T-helper 1 cell (primary cell): ENCODE results near the gene SEMA6A.

ENCODE experiments used
- DNase-seq, 5 donors: peaks; one replicate each; pipeline ENCODE4 v3.0.0-alpha.2; 2012 to 2020

The SEMA6A gene

DNA sequence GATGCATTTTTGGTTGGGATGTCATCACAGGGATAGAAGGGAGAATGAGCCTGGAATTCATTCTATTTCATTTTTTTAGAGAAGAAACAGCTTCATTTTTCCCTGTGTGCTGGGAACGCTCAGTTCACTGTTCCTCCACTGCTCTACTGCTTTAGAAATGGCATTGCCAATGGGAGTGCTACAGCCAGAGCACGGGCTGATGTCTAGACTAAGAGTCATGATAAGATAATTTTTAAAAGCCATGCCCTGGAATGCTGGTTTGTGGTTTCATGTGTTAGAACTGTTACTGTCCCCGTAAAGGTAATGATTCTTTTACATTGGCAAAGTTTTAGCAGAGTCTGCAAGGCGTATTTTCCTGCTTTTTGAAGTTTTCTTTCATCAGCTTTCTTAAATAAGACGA lies 119.6 kb downstream of the SEMA6A start:
- DNase-seq = no peak

DNA sequence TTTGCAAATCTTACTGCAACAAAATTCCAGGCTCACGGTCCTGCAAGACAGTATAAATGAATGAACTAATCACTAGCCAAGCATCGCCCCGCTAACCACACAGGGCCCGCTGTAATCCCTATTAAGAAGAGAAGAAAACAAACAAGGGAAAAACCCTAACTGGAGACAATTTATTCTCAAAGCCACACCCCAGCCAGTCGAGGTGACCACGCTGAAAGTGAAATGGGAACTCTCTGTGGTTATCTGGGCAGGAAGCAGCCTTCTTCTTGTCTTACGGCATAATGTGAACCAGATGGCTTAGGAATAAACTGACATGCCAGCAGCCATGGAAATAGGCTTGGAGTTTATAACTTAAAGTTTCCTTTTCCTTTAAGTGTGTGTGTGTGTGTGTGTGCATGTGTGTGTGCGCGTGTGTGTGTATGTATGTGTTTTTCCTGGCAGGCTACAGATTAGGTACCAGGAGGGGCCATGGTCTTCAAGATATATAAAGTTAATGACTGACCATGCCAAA lies 120.2 kb downstream of the SEMA6A start:
- peak in 1 of 5 donors; percentile 4 for DNase-seq

DNA sequence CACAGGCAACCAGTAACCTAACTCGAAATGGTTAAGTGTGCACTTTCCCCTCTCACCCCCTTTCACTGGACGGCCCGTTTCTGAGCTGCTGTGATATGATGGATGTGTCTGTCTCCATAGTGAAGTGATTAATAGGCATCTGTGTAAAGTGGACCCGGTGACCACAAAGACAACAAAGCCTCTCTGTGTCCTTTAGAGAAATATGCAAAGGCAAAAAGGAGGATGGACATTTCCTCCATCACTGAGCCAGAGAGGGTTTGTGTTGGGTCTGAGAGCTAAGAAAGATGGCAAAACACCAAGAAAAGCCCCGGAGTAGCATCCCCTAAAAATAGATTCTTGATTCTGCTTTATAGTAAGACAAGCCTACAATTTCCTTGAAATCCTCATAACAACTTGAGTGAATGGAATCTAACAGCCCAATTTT lies 120.6 kb downstream of the SEMA6A start:
- DNase-seq = no peak

DNA sequence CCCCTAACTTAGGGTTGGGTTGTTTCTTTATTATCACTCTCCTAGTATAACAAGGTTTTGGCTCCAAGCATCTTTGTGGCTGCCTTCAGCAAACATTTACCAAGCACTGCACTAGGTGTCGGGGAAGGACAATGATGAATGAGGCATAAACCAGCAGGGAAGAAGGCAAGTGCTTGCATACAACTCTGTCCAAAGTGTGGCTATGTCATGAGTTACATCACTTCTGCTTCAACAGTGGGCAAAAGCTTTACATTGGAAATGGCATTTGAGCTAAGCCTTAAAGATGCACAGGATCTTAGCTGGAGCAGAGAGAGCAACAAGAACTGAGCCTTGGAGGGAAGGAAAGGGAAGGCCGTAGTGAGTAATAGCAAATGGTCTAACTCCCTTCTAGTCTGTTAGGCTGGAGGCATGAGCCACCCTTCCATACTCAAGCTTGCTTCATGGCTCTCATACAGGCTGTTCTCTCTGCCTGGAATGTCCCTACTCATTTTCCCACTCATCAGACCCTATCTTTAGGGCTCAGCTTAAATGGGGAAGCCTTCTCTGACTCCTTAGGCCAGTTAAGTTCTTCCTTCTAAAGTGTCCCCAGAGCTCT lies 121.8 kb downstream of the SEMA6A start:
- no peak for DNase-seq

DNA sequence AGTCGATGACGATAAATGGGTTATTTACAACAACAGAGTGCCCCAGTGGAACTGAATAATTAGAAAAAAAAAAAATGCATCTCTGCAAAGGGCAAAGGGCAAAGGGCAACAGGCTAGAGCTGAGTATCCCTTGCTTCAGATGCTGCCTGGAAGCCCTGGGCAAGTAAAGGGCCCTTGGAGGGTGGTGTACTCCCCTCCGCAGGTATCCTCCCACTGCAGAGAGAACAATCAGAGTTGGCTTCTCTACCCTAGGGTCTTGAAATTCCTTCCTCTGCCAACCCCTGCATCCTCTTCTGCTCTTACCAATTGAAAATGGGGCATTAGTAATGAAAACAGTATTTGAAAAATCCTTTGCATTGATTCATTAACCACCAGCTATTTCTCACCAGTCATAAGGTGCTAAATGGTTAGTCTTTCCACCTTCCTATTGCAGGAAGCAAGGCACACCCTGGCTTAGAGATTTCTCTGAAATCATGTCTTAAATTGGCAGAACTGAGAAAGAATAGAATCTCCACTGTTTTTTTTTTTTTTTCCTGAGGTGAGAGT lies 122.6 kb downstream of the SEMA6A start:
- DNase-seq = no peak

DNA sequence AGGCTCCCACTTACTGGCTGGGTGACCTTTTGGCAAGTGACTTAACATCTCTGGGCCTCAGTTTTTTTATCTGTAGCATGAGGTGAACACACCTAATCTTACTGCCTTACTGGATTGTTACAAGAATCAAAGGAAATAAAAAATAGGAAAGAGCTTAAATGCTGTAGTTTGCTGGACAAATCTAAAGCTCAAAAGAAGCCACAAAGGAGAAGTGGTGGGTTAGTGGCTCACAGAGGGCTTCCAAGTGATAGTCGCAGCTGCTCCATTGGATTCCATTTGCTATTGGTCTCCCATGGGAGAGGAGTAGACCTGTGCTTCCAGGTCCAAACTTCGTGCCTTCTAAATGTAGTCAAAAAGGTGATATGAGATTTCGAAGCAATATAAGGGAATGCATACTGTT lies 123.6 kb downstream of the SEMA6A start:
- DNase-seq = no peak

DNA sequence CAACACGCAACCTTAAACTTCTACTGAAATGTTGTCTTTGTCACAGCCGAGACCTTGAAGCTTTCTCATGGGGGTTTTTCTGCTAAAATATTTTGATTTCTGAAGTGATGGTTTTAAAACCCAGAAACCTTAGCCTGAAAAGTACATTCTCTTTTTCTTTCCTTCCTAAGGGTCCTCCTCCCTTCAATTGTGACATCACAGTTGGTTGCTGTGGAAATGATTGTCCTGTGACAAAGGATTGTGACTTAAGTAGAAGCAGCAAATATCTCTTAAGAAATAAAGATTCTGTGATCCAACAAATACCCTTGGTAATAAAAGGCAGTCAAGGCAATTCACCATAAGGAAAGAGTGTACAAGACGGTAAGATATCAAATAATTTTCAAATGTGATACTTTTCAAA lies 125.2 kb downstream of the SEMA6A start:
- DNase-seq = no peak

DNA sequence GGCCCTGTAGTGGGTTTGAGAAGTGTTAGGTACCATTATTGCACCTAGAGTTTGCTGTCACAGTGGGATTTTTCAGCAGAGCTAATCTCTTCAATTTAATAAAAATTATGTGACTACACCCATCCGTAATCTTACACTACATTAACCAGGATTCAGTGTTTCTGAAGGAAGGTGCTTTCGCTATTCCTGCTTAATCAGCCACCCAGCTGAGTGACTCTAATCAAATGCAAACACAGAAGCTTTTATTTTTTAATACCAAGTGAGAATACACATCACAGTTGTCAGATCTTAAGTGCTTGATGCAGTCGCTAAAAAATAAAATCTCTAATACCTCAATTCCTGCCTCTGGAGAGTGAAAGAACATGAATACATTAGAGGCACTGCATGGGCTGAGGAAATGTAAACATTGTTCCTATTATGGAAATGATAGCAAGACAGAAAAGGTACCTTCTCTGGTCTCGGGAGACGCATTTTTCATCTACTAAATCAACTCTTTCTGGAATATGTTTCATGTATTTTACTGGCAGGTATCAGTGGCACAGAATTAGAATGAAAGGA lies 125.7 kb downstream of the SEMA6A start:
- no peak for DNase-seq

DNA sequence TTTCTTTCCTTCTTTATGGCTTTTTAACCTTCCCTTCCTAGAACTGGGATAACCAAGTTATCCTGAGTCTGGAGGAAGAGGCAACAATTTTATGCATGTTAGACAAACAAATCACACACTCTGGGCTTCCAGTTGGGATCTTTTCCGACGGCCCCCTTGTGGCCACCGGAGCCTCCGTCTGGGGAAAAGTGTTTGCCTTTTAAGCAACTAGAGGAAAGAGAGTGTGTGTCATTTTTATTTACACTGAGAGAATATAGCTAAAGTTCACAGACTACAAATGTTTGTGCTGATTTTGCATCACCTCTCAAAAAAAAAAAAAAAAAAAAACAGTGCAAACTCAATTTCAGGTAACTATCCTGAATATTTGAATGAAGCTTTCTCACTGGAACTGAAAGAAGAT lies 126.2 kb downstream of the SEMA6A start:
- DNase-seq = no peak

DNA sequence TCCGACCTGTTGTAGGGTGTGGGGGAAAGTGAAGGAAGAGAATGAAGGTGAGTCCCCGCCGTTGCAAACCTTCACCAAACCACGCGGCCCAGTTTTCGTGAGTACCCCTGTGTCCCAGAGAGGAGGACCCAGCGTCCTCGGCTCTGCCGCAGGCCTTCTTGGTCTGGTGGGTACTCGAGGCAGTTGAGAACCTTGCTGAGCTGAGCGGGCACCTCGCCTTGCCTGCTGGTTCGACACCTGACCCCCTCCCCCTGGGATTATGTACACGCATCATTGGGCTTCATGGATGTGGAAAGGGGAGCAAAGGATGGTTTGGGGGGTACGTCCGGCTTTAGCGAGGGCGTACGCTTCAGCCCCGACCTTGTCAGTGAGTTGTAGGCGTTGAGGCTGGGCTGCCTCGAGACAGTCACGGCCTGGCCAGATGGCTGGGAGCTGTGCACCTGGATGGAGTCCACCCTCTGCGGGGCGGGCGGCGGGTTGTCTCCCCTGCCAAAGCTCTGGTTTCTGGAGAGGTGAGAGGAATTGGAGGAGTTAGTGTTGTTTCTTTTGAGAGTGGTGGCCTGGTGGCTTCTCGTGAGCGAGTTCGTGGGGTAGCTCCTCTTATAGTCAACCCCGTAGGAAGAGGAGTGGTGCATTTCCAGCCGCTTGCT lies 128.1 kb downstream of the SEMA6A start:
- no peak for DNase-seq

DNA sequence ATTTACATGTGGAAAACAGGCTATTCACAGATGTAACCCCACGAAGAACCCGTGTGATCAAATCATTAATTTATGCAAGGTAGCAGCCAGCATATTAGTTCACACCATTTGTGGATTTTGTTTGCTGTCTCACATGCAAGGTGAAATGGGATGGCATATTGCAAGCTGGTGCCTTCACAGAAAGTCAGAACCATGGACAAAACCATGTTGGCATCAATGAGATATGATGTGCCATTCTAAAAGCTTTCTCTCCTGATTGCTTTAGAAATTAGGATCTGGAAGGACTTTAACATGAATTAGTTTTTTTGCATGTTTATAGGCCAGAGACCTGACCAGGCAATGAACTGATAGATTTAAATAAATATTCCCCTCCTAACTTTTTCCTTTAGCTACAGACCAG lies 129.3 kb downstream of the SEMA6A start:
- no peak for DNase-seq

DNA sequence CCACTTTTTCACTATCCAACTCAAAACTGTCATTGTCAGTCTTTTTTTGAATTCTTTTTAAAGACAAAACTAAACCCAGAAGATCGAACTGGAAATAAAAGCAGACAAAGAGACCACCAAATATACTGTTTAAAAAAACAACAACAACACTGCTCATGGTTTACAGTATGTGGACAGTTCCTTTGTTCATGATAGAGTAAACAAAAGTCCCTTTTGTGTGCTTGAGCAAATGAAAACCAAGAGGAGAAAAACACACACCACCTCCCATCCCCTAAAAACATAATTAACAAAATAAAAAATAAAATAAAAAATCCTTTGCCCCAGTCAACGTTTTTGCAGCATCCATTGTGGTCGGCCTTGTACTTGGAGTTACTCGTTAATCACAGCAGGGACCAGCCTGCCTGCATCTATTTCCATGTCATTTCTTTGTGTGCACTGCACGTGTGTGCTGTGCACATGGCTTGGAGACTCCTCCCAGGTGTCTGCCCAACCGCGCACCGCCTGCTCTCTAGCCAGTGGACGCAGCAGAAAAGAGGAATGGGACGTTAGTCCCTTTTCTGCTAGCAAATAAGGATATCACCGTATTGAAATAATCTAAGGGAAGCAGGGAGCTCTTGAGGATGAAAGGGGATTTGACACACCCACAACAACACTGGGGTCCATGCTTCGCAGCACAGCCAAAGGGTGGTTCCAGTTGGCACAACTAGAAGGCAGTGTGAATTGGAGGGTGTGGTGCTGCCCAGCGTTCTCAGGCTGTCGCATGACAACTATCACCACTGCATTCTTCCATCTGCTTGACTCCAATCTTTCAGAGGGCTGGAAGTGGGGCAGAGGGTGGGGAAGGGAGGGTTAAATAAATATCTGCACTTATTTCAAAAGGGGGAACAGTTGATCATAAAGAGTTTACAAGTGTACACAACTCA lies 130.0 kb downstream of the SEMA6A start:
- DNase-seq = no peak

DNA sequence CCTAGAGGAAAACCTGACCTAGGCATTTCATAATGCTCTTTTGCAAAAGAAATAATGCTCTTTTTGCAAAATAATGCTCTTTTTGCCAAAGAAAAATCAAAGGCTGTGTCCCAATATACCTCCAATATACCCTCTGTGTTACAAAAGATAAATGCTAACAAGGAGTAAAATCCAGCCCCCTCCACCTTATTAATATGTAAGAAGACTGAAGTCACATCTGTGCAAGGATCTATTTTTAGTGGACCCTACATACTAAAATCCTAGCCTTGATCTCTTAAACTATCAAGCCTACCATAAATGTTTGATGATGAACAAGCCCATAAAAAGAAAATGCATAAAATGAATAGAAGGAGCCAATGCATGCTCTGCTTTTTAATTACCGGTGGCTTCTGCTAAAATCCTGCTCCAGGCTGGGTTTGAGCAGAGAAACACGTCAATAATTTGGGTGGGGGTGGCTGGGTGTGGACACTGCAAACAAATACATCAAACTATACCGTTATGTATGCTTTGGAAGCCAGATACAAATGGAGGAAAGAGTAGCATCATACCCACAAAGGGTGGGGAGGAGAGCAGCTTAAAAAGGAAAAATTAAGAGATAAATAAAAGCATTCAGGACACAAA lies 131.6 kb downstream of the SEMA6A start:
- DNase-seq = no peak

DNA sequence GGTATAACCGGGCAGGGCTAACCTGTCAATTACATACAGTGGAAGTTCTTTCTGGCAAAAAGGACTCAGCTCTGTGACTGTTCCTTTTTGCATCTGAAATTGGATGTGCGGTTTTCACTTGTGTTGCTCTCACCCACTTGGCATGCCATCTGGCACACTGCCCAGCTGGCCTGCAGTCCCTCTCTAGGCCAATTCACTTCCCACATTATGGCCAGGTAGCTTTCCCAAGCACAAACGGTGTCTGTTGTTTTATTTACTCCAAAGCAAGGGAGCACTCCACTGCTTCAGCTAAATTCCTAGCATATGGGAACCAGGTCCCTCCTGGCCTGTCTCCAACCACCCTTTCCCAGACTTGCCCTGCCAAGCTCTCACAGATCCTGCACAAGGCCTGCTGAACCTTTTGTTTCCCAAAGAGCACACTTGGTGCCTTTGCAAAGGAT lies 132.5 kb downstream of the SEMA6A start:
- DNase-seq = no peak

DNA sequence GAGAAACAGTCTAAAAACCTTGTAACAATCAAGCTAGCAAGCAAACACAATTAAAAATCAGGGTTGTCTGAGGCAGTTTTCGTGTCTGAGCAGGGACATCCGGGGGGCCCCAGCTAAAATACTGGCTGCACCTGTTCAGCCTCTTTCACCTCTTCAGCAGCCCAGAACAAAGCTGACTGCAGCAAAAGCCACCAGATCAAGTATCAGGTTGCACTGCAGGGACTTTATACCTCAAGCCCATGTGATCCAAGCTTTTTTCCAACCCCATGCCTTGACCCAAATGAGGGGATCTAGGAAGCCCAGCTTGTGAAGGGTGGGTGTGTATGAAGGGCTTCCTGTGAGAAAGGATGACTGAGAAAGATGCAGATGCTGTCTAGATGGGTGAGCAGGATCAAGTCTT lies 133.4 kb downstream of the SEMA6A start:
- DNase-seq = no peak

DNA sequence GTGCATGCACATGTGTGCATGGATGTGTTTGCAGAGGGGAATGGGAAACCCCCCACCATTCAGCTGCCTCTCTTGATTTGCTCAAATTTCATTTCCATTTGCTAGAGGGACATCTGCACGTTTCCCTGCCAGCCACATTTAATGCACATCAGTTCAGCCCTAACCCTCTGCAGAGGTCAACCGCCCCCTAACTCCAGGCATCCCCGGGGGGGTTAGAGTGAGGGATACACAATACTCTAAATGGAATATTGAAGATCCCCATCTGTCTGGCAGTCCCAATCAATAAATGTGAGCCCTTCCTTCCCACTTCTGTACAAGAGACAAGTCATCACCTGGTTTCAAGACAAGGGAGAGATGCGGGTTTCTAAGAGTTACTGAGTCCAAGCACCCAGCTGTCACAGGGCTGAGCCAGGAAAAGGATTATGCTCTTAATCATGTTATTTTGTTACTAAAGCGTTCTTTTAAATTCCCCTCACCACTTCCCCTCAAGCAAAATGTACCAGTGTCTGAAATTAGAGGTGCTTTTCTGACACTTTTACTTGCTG lies 134.1 kb downstream of the SEMA6A start:
- DNase-seq = no peak

DNA sequence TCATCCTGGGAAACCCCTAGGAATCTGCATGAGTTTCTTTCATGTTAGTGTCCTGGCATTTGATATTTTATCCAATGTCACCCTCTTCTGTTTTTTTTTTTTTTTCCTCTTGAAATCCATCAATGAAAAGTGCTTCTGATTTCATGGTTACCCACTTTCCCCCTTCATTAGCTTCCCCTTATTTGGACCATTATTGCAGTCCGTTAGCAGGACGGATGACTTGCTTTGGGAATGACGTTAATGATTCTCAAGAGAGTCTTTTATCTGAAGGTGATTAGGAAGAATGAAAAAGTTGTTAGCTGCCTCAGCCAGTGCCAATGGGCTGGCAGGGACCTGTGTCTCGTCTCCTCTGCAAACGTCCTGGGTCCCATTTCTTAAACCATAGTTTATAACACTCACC lies 134.7 kb downstream of the SEMA6A start:
- no peak for DNase-seq

DNA sequence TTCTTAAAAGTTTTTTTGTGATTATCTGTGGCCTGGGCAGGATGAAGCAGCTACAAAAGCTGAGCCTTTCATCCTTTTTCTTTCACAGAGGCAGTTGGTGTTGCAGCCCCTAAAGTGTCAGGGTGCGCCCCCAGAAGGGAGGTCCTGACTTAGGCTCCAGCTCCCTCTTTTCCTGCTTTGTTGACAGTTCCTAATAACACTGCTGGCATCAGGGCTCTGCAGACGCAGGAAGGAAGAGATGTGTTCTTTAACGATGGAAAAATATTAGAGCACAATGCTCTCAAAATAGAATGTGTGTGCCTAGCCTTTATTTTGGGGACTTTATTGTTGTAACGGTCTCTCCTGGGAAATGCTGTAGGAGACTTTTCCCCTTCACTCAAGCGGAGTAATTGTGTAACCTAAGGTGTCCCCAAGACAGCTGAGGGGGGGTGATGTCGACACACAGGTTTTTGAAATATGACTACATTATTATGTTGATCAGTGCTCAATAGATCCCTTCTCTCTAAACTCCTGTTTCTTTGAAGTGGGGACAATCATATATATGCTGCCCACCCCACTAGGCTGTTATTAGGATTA lies 135.6 kb downstream of the SEMA6A start:
- no peak for DNase-seq

DNA sequence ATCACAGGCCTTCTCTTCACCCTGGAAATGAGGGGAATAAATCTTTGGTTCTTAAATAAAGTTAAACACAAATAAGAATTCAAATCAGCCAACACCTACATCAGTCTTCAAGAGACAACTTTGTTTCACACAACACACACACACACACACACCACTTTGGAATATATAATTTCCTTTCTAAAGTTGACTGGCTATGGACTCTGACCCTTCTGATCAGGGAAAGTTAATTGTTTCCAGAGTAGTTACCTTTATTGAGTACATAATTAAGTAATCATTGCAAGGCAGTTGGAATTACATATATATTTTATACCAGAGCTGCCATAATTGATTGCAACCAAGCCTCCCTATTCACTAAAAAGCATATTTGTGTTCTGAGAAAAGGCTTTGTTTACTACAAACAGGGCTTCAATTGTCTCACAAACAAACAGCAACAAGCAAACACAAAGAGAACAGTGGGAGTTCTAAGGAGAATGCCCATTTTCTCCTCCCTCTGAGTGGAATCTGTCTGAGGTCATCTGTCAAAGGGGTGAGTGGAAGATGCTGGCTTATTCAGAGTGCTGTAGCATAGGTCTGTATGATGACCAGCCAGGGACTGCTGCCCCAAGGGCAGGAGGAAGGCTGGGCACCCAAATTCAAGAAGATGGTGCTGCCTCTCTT lies 136.6 kb downstream of the SEMA6A start:
- no peak for DNase-seq

DNA sequence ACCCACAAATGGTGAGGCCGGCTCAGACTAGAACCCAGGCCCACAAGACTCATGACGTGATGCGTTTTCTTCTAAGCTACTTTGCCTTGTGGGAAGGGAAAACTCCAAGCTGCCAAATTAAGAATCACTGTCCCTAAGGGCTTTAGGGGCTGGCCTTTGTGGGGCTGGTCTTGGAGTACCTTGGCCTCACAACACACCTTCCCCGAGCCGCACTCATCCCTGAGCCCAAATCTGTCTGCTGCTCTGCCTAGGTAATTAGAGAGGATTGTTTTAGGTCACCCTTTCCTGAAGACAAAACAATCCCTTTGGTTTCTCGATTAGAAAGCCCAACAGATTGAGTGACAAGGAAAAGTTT lies 137.3 kb downstream of the SEMA6A start:
- no peak for DNase-seq

DNA sequence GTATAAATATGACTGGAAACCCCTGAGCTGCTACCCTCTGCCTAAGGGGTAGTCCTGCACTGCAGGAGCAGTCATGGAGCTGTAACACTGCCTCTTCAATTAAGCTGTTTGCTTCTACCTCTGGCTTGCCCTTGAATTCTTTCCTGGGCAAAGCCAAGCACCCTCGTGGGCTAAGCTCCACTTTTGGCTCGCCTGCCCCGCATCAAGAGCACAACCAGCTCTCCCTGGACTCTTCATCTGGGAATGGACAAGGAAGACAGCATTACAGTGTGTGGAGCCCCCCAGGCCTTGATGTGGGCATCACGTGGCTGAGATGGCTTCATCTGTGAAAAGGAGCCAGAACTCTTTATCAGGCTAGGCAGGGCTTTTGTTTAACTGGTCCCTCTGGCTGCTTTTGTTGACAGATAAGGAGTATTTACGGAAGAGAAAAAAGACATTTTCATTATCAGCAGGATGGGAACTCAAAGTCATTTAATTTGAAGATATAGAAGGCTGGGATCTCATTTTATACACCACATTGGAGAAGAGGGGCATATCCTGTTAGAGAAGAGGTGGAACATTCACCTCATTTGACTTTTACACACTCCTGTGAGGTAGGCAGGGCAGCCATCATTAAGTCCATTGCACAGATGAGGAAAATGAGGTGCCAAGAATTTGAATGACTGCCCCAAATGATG lies 137.8 kb downstream of the SEMA6A start:
- no peak for DNase-seq
